Stimulated activated CD4-positive, alpha-beta T cell treated with anti-CD3 and anti-CD28 coated beads, Interleukin-4, amount 100 ng/mL, for 4 hours (primary cell): ENCODE data around the gene ZNF324.
A peak's percentile ranks its signal among the peaks of the same experiment; 100 is the strongest.
"Not testable (repeated sequence)": the region's sequence is repeated elsewhere in the genome, so short reads cannot be mapped to it uniquely, and the experiment has no call there.

Source experiments
- DNase-seq, 2 experiments: peaks; one replicate each; pipeline ENCODE4 v3.0.0-alpha.2; 2020

The ZNF324 gene

GRCh38 chr19:58466760-58467589, at the start of gene ZNF324:
Gene ZNF324, plus strand, starts transcription at chr19:58467080. Its CDS starts 2,106 bp downstream, at chr19:58469186.
- DNase-seq: peak; percentile 96 to 97

DNA sequence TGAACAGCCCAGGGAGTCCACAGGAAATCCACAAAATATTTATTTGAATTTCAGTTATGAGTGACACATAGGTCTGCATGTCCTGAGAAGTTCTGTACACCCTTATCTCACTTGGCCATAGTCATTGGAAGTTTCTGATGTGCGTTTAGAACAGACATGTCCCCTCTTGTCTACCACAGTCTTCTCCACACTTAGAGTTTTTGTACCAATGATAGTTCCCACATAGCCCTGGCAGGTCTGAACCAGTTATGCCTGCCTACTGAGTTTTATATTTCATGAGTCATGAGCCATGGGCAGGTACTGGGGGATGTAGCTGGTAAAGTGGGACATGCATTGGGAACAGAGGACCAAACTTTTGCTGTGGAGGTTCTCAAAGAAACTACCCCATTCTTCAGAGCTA, 38.3 kb upstream of the ZNF324 start:
- no peak for DNase-seq

- DNase-seq: no peak
Observed at GRCh38 chr19:58429745-58430144, 37.1 kb upstream of the ZNF324 start.

DNA sequence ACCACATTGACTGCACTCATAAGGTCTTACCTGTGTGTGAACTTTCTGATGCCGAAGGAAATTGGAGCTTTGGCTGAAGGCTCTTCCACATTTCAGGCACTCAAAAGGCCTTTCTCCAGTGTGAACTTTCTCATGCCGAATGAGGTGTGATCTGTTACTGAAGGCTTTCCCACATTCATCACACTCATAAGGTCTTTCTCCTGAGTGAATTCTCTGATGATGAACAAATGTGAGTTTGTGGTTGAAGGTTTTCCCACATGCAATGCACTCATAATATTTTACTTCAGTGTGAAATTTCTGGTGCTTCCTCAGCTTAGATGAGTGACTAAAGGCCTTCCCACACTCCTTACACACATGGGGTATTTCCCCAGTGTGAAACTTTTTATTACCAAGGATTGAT, 32.7 kb upstream of the ZNF324 start:
- no peak for DNase-seq

DNA sequence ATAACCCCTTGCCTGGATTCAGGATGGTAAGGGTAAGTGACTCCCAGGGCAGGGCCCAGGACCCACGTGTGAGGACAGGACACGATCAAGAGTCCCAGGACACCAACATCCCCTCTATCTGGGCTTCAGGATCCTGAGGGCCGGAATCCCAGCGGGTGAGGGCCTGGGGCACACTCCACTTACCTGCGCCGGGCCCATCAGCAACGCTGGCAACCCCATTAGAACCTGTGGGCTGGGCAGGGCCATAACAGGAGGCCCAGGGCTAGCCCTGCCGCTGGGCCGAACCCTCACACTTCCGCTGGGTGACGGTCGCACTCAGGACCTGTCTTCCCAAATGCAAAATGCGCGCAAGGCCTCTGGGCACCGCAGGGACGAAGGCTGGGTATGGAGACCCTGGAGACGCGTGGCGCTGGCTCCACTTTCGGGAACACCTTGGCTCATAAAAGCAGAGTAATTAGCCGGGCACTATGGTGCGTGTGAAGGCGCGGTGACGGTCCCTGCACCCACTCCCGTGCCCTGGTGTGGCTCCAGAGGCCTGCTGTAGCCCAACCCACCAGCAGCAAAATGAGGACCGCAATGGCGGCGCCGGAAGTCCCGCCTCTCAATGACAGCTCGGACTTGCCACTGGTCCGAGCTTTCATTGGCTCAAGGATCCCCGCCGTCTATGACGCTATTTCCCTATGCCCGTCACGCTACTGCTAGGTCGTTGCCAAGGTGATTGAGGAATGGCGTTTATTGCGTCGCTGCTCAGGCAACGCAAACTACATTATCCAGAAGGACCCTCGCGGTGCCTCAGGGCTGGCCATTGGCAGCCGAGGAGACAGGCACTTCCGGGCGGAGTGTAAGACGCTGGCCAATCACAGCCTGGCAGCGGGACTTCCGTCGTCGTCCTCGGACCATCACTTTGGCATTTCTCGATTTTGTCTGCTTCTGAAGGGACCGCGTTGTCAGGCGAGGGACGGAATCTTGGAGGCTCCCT, 27.0 kb upstream of the ZNF324 start, which contains the start of gene ZNF132:
Gene ZNF132 (minus strand): TSS at position 578 of the 979 bp plus-strand sequence. CDS start 332 bp downstream, at position 246.
- peak; percentile 86 to 97 for DNase-seq

- DNase-seq: no peak
Observed at GRCh38 chr19:58440556-58440955, 26.3 kb upstream of the ZNF324 start.

DNA sequence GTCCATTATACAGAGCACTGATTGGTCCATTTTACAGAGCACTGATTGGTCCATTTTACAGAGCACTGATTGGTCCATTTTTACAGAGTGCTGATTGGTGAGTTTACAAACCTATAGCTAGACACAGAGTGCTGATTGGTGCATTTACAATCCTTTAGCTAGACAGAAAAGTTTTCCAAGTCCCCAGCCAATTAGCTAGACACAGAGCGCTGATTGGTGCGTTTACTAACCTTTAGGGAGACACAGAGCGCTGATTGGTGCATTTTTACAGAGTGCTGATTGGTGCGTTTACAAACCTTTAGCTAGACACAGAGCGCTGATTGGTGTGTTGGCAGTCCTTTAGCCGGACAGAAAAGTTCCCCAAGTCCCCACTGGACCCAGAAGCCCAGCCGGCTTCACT, 23.9 kb upstream of the ZNF324 start:
- DNase-seq: not testable (repeated sequence)

DNA sequence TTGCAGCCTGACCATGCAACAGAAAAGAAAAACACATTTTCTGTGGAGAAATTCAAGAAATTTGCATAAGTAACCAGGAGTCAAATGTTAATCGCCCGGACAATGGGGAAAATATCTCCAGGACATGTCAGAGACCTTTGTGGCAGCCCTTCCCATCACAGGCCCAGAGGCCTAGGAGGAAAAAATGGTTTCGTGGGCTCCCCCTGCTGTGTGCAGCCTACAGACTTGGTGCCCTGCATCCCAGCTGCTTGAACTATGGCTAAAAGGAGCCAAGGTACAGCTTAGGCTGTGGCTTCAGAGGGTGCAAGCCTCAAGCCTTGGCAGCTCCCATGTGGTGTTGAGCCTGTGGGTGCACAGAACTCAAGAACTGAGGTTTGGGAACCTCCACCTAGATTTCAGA, 18.0 kb upstream of the ZNF324 start:
- not testable (repeated sequence) for DNase-seq

GRCh38 chr19:58449980-58450379, 16.9 kb upstream of the ZNF324 start:
- DNase-seq: not testable (repeated sequence)

DNA sequence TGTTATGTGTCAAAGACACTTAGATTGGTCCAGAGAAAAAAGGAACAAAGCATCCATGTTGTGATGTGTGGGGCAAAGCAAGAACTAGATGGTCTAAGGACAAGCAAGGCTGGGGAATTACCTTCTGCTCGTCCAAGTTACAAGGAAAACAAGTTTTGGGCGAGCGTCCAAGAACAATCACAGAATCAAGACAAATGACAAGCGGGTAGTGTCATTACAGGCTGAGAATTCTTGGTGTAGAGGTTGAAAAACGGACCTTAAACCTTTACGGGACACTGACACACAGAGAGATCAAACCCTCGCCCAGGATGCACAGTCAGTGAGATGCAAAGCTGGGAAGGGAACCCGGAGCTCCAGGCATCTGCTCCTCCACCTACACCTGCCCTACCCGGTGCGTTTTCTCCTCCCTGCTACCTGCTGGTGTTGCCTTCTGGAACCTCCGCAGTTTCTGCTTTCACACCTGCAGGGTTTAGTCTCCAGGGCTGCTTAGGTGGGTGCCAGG, 16.0 kb upstream of the ZNF324 start:
- no peak for DNase-seq

DNA sequence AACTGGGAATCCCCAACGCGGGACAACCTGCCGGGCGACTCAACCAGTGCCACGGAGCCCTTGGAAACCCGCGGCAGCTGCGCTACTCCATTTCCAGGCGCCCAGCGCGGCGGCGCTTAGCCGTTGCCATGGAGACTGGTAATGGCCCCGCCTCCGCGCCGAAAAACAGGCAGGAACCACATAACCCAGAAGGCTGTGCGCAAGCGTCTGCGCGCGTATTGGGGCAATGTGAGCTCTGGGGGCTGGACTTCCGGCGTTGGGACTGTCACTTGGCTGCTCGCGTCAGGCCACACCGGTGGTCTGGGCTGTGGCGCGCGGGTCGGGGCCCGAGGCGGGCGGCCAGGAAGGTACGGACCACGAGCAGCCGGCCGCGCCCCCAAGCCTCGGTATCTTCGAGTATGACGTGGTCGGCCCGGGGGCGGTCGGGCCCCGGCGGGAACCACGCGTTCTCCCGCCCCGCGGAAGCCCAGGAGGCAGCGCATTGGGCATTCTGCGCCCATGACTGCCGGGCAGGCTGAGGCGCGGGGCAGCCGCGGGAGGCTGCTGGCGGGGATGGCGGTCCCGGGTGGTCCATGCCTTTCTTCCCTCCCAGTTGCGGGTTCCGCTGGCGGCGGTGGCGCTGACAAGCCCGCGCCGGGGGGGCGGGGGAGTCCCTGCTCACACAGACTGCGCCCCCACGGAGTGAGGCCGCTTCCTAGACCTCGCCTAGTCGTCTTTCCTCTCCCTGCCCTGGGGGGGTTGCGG, 15.3 kb upstream of the ZNF324 start, which contains the start of gene ZNF324B:
Gene ZNF324B (plus strand): TSS at position 265 of the 744 bp plus-strand sequence. CDS start 2,080 bp downstream, outside the sequence.
- DNase-seq: peak; percentile 95 to 96

DNA sequence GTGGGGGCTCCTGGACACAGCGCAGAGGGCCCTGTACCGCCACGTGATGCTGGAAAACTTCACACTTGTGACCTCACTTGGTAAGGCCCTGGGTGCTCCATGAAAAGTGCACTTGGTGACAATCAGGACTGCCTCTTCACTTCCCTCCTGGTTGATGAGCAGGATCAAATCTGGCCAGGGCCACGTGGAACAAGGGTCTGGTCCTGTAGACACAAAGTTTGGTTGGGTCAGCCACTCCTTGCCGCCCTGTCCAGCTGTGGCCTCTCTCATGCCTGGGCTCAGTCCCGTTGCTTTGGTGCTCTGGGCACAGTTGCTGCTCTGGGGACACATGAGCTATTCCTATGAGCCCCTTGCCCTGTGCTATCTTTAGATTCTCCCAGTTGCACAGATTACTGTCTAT, 13.1 kb upstream of the ZNF324 start:
- no peak for DNase-seq

DNA sequence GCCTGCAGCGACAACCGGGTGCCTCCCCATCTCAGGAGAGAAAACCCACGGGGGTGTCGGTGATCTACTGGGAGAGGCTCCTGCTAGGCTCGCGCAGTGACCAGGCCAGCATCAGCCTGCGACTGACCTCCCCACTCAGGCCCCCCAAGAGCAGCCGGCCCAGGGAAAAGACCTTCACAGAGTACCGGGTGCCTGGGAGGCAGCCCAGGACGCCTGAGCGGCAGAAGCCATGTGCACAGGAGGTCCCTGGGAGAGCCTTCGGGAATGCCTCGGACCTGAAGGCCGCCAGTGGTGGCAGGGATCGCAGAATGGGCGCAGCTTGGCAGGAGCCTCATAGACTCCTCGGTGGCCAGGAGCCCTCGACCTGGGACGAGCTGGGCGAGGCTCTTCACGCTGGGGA, 11.6 kb upstream of the ZNF324 start:
- DNase-seq: no peak

- DNase-seq: no peak
Observed at GRCh38 chr19:58456111-58456510, 10.8 kb upstream of the ZNF324 start.

DNA sequence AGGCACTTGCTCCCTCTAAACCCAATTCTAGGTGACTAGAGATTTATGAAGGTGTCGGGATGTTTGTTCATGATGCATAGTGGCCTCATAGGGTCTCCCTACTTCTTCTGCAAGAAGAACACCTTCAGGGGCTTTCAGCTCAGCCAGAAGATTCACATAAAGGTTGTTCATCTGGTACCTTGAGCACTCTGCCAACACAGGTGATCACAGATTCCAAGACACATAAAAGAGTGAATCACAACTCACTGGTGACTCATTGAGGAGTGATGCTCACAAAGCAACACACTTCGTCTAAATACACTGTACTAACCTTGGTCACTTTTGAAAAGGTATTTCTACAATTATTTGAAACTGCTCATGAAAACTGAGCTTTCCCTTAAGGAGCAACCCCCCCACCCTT, 6.8 kb upstream of the ZNF324 start:
- DNase-seq: no peak

- DNase-seq: no peak
Observed at GRCh38 chr19:58466089-58466759, 656 bp upstream of the ZNF324 start.

GRCh38 chr19:58468216-58468839, 1.4 kb downstream of the ZNF324 start:
- DNase-seq: no peak

DNA sequence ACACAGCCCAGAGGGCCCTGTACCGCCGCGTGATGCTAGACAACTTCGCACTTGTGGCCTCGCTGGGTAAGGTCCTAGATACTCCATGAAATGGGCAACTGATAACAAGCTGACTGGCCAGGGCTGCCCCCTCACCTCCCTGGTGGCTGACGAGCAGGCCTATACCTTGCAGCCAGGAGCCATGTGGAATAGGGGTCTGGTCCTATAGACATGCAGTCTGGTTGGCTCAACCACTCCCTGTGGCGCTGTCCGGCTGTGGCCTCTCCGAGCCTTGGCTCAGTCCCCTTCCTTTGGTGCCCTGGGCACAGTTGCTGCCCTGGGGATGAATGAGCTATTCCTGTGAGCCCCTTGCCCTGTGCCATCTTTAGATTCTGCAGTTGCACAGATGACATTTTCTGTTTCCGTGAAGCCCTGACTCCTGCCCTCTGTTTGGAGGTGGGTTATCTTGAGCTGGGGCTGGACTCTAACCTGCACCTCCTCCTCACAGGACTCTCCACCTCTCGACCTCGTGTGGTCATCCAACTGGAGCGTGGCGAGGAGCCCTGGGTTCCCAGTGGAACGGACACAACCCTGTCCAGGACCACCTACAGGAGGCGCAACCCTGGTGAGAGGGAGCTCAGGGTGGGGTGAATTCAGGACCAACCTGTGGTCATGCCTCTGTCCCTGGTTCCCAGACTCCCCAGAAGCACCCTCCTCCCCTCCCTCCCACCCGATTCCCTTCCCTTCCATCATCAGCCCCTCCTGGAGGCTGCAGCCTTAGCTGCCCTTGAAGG, 2.5 kb downstream of the ZNF324 start:
- no peak for DNase-seq

DNA sequence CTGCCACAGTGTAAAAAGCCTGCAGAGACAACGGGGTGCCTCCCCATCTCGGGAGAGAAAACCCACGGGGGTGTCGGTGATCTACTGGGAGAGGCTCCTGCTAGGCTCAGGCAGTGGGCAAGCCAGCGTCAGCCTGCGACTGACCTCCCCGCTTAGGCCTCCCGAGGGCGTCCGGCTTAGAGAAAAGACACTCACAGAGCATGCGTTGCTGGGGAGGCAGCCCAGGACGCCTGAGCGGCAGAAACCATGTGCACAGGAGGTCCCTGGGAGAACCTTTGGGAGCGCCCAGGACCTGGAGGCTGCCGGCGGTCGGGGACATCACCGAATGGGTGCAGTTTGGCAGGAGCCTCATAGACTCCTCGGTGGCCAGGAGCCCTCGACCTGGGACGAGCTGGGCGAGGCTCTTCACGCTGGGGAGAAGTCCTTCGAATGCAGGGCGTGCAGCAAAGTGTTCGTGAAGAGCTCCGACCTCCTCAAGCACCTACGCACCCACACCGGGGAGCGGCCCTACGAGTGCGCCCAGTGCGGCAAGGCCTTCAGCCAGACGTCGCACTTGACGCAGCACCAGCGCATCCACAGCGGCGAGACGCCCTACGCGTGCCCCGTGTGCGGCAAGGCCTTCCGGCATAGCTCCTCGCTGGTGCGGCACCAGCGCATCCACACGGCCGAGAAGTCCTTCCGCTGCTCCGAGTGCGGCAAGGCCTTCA, 4.1 kb downstream of the ZNF324 start:
- not testable (repeated sequence) for DNase-seq

DNA sequence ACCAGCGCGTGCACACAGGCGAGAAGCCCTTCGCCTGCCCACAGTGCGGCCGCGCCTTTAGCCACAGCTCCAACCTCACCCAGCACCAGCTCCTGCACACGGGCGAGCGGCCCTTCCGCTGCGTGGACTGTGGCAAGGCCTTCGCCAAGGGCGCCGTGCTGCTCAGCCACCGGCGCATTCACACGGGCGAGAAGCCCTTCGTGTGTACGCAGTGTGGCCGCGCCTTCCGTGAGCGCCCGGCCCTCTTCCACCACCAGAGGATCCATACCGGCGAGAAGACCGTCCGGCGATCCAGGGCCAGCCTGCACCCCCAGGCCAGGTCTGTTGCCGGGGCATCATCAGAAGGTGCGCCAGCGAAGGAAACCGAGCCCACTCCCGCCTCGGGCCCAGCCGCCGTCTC, 4.9 kb downstream of the ZNF324 start:
- DNase-seq: no peak
